H9 (cell line): Measurements from ENCODE around the gene CADM3. TPM values are rescaled to one million over a fixed set of nuclear protein-coding genes. Genes with fewer than 3 reads are reported as not detected.

Source experiments
- DNase-seq: peaks from one replicate; pipeline ENCODE4 v3.0.0-alpha.2; 2017
- H2AFZ ChIP-seq: one replicate; pipeline ENCODE4 v1.6.1; 2013; ENCODE audit warnings: mild to moderate bottlenecking, low read length, control low read depth, moderate library complexity
- H2AK5ac ChIP-seq: 2 replicates; pipeline ENCODE4 v1.6.1; 2013; ENCODE audit warnings: low read length, control low read depth, mixed read lengths; ENCODE audit not compliant: insufficient read length
- H2BK120ac ChIP-seq: one replicate; pipeline ENCODE4 v1.6.1; 2013; ENCODE audit warnings: low read depth, mild to moderate bottlenecking, low read length, control low read depth, inconsistent platforms; ENCODE audit not compliant: poor library complexity, severe bottlenecking
- H2BK12ac ChIP-seq: 2 replicates; pipeline ENCODE4 v1.6.1; 2013; ENCODE audit warnings: low read length, control low read depth, mixed read lengths, low read depth; ENCODE audit not compliant: insufficient read length
- H2BK15ac ChIP-seq: 2 replicates; pipeline ENCODE4 v1.6.1; 2013; ENCODE audit warnings: low read depth, low read length, control low read depth
- H2BK20ac ChIP-seq: one replicate; pipeline ENCODE4 v1.6.1; 2013; ENCODE audit warnings: low read depth, mild to moderate bottlenecking, low read length, control low read depth, inconsistent platforms; ENCODE audit not compliant: poor library complexity, severe bottlenecking
- H2BK5ac ChIP-seq: 2 replicates; pipeline ENCODE4 v1.6.1; 2013; ENCODE audit warnings: low read length, control low read depth, mixed read lengths; ENCODE audit not compliant: insufficient read length
- H3K14ac ChIP-seq: 2 replicates; pipeline ENCODE4 v1.6.1; 2013; ENCODE audit warnings: low read length, control low read depth; ENCODE audit not compliant: insufficient read depth
- H3K18ac ChIP-seq: 2 replicates; pipeline ENCODE4 v1.6.1; 2013; ENCODE audit warnings: low read depth, mild to moderate bottlenecking, mixed read lengths, low read length, control low read depth; ENCODE audit not compliant: insufficient read length
- H3K23ac ChIP-seq: 2 replicates; pipeline ENCODE4 v1.6.1; 2013; ENCODE audit warnings: low read length, control low read depth, mixed read lengths, low read depth; ENCODE audit not compliant: insufficient read length
- H3K23me2 ChIP-seq: 2 replicates; pipeline ENCODE4 v1.6.1; 2013; ENCODE audit warnings: low read depth, mild to moderate bottlenecking, mixed read lengths, low read length, control low read depth; ENCODE audit not compliant: insufficient read length, poor library complexity, severe bottlenecking
- H3K27ac ChIP-seq: 2 replicates; pipeline ENCODE4 v1.5.1; 2013; ENCODE audit warnings: low read length, control low read depth, mixed read lengths, low read depth; ENCODE audit not compliant: insufficient read length
- H3K27me3 ChIP-seq: 2 replicates; pipeline ENCODE4 v1.6.1; 2013; ENCODE audit warnings: low read length, control low read depth, inconsistent platforms; ENCODE audit not compliant: insufficient read depth
- H3K4ac ChIP-seq: 2 replicates; pipeline ENCODE4 v1.6.1; 2013; ENCODE audit warnings: low read depth, mild to moderate bottlenecking, control low read depth, inconsistent platforms, low read length, moderate library complexity
- H3K4me1 ChIP-seq: 2 replicates; pipeline ENCODE4 v1.6.1; 2013; ENCODE audit warnings: low read length, control low read depth, inconsistent platforms; ENCODE audit not compliant: insufficient read depth
- H3K4me2 ChIP-seq: 2 replicates; pipeline ENCODE4 v1.6.1; 2013; ENCODE audit warnings: low read length, control low read depth, mixed read lengths; ENCODE audit not compliant: insufficient read length, insufficient read depth
- H3K56ac ChIP-seq: 2 replicates; pipeline ENCODE4 v1.6.1; 2013; ENCODE audit warnings: low read depth, mild to moderate bottlenecking, mixed read lengths, low read length, control low read depth; ENCODE audit not compliant: insufficient read length
- H3K79me1 ChIP-seq: 2 replicates; pipeline ENCODE4 v1.6.1; 2013; ENCODE audit warnings: low read depth, mild to moderate bottlenecking, moderate library complexity, low read length, control low read depth, inconsistent platforms; ENCODE audit not compliant: insufficient read depth, poor library complexity, severe bottlenecking
- H3K79me2 ChIP-seq: 2 replicates; pipeline ENCODE4 v1.6.1; 2013; ENCODE audit warnings: low read length, control low read depth, inconsistent platforms; ENCODE audit not compliant: insufficient read depth
- H3K9ac ChIP-seq: 2 replicates; pipeline ENCODE4 v1.6.1; 2013; ENCODE audit warnings: low read length, control low read depth, mixed read lengths; ENCODE audit not compliant: insufficient read length; ENCODE audit errors: extremely low read depth
- H3K9me3 ChIP-seq: one replicate; pipeline ENCODE4 v1.6.1; 2013; ENCODE audit warnings: low read depth, low read length, inconsistent platforms; ENCODE audit not compliant: control insufficient read depth
- H3T11ph ChIP-seq: one replicate; pipeline ENCODE4 v1.6.1; 2013; ENCODE audit warnings: mild to moderate bottlenecking, low read length, control low read depth, inconsistent platforms
- H4K20me1 ChIP-seq: one replicate; pipeline ENCODE4 v1.6.1; 2013; ENCODE audit not compliant: control insufficient read depth, insufficient read length, insufficient read depth
- H4K5ac ChIP-seq: 2 replicates; pipeline ENCODE4 v1.6.1; 2013; ENCODE audit warnings: low read depth, mild to moderate bottlenecking, mixed read lengths, low read length, control low read depth; ENCODE audit not compliant: insufficient read length
- H4K8ac ChIP-seq: replicated peaks from 2 replicates; pipeline ENCODE4 v1.6.1; 2013; ENCODE audit warnings: low read length, control low read depth, mixed read lengths, low read depth; ENCODE audit not compliant: insufficient read length
- H4K91ac ChIP-seq: 2 replicates; pipeline ENCODE4 v1.6.1; 2013; ENCODE audit warnings: low read depth, mild to moderate bottlenecking, moderate library complexity, mixed read lengths, low read length, control low read depth; ENCODE audit not compliant: insufficient read length
- H3K27ac Mint-ChIP-seq, 3 experiments: 2 replicates in 2 of 3; 3 replicates in 1 of 3; pipeline ENCODE4 v1.8.0; 2020 to 2021; ENCODE audit warnings: mixed read lengths in 3 of 3, mild to moderate bottlenecking in 1 of 3, moderate library complexity in 1 of 3
- H3K27me3 Mint-ChIP-seq: 2 replicates; pipeline ENCODE4 v1.8.0; 2021; ENCODE audit warnings: low read depth, mild to moderate bottlenecking, moderate library complexity, mixed read lengths
- H3K36me3 Mint-ChIP-seq, 3 experiments: 2 replicates in 2 of 3; 3 replicates in 1 of 3; pipeline ENCODE4 v1.8.0; 2020 to 2021; ENCODE audit warnings: low read depth in 3 of 3, mixed read lengths in 3 of 3; ENCODE audit not compliant: insufficient read depth in 1 of 3
- H3K4me1 Mint-ChIP-seq, 2 experiments: 2 replicates each; pipeline ENCODE4 v1.8.0; 2020; ENCODE audit warnings: mixed read lengths in 2 of 2
- H3K4me3 Mint-ChIP-seq, 2 experiments: 2 replicates in 1 of 2; 3 replicates in 1 of 2; pipeline ENCODE4 v1.8.0; 2020 to 2021; ENCODE audit warnings: mild to moderate bottlenecking in 2 of 2, mixed read lengths in 2 of 2, moderate library complexity in 1 of 2
- H3K9me3 Mint-ChIP-seq, 2 experiments: 2 replicates in 1 of 2; 3 replicates in 1 of 2; pipeline ENCODE4 v1.8.0; 2020; ENCODE audit warnings: mild to moderate bottlenecking in 2 of 2, mixed read lengths in 2 of 2, moderate library complexity in 1 of 2
- WGBS: extraction: QIAGEN DNeasy Blood & Tissue Kit; methylation state at CpG from one replicate; pipeline ENCODE4 v1.1.7; 2013; ENCODE audit warnings: missing lambda C conversion rate, low lambda C conversion rate, mixed read lengths; ENCODE audit not compliant: insufficient read length; ENCODE audit errors: extremely low coverage; 5-methylcytosine and 5-hydroxymethylcytosine counted together
- total RNA-seq: library from RNA; stranded (reverse); gene quantifications from 2 replicates; pipeline ENCODE4 v1.2.1, GENCODE V29; 2021
- TF ChIP-seq, protein P1 (sequence below): fragments of 200-600 bp; sonication (generic); conservative IDR thresholded peaks from 3 replicates; pipeline ENCODE4 v1.8.0; 2021; ENCODE audit warnings: antibody characterized with exemption, mild to moderate bottlenecking

The CADM3 gene
- total RNA-seq, 1 experiment from 2014 or later = 5.6 TPM

DNA sequence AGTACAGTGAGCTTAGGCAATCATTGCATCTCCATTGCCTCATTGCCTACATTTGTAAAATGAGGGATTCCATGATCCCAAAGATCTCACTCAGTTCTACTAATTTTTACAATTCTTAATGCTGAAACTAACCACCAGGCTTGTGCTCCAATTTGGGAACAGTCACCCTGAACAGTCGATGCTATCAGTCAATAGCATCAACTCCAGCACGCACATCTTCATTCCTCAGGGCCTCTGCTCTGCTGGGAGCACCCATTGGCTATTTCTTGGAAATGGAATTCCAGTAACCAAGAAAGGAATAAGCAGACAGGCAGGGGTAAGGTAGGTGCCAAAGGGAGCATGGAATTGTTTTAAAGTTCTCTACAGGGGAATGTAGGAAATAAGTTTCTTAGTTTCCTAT, 19.0 kb downstream of the CADM3 start:
- no peak overlapping the region for H3K18ac ChIP-seq
- H3K27ac ChIP-seq = no peak overlapping the region
- H3K9me3 Mint-ChIP-seq = no peaks in the 10 kb centered on the region
- H3K79me1 ChIP-seq = no peaks in the 10 kb centered on the region
- no peak overlapping the region for H3K14ac ChIP-seq
- no peaks in the 10 kb centered on the region for H3K9me3 ChIP-seq
- H2BK5ac ChIP-seq = no peak overlapping the region
- no peaks in the 10 kb centered on the region for H4K20me1 ChIP-seq
- peaks cover 39 to 52% of the 10 kb centered on the region in 2 experiments for H3K4me1 Mint-ChIP-seq
- no peak overlapping the region for H4K91ac ChIP-seq
- H3K27me3 ChIP-seq = no peaks in the 10 kb centered on the region
- H3K23ac ChIP-seq = no peak overlapping the region
- H2BK12ac ChIP-seq = no peak overlapping the region
- H2BK120ac ChIP-seq = no peak overlapping the region
- no peak overlapping the region for H3K4me3 Mint-ChIP-seq
- H3K79me2 ChIP-seq = no peaks in the 10 kb centered on the region
- H3K27ac Mint-ChIP-seq = no peak overlapping the region
- no peak overlapping the region for H3K9ac ChIP-seq
- no CpG with 5 or more reads among the region's 2 CpGs for WGBS
- TF ChIP-seq, protein P1, sequence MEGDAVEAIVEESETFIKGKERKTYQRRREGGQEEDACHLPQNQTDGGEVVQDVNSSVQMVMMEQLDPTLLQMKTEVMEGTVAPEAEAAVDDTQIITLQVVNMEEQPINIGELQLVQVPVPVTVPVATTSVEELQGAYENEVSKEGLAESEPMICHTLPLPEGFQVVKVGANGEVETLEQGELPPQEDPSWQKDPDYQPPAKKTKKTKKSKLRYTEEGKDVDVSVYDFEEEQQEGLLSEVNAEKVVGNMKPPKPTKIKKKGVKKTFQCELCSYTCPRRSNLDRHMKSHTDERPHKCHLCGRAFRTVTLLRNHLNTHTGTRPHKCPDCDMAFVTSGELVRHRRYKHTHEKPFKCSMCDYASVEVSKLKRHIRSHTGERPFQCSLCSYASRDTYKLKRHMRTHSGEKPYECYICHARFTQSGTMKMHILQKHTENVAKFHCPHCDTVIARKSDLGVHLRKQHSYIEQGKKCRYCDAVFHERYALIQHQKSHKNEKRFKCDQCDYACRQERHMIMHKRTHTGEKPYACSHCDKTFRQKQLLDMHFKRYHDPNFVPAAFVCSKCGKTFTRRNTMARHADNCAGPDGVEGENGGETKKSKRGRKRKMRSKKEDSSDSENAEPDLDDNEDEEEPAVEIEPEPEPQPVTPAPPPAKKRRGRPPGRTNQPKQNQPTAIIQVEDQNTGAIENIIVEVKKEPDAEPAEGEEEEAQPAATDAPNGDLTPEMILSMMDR = no peak
- H2BK15ac ChIP-seq = no peak overlapping the region
- no peak overlapping the region for H2BK20ac ChIP-seq
- no peak overlapping the region for H4K8ac ChIP-seq
- H3K23me2 ChIP-seq = peaks cover 11% of the 10 kb centered on the region
- no peak overlapping the region for H3K56ac ChIP-seq
- peaks cover 9% of the 10 kb centered on the region for H3K27me3 Mint-ChIP-seq
- H3K4ac ChIP-seq = no peak overlapping the region
- no peak overlapping the region for H3T11ph ChIP-seq
- peaks cover 2% of the 10 kb centered on the region; the same call in 1 of the 2 replicates for H3K4me1 ChIP-seq
- DNase-seq = no peak
- no peak overlapping the region for H3K4me2 ChIP-seq
- no peak overlapping the region for H2AFZ ChIP-seq
- no peak overlapping the region for H4K5ac ChIP-seq
- H3K36me3 Mint-ChIP-seq = peaks cover 0 to 4% (median 0%) of the 10 kb centered on the region in 3 experiments; a peak in 4 of 7 replicates
- no peak overlapping the region for H2AK5ac ChIP-seq
